Measurements from ENCODE around the gene VAT1L. TPM values are rescaled to one million over a fixed set of nuclear protein-coding genes. Genes with fewer than 3 reads are reported as not detected.

Gene VAT1L
- total and polyA plus RNA-seq, 2 donors (not counting 3 experiments of a cell fraction or from before 2014, with no cell fraction given), result 0.46 to 1.5 TPM

DNA sequence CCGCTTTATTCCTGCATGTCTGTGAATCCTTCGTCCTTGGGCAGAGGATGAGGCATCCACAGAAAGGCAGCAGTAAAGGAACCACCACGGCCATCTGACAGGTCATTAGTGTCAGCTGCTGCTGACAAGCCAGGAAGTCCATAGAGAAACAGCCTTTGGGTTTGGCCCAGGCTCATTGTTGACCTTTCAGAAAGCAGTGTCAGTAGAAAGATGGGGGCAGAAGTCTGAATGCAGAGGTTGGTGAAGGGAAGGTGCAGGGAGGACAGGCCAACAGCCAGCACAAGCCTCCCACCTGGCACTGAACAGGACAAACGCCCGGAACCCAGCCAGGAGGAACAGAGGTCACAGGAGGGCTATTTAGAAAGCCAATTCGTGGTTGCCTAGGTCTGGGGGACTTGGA is 105.8 kb downstream of the VAT1L start:
- POLR2A ChIA-PET, result no interaction called here
- H2AFZ ChIP-seq (ENCODE audit: low read depth, low read length), result no peak overlapping the region
- H3K36me3 ChIP-seq (ENCODE audit: control insufficient read depth in 2 of 2, extremely low read depth in 1 of 2, insufficient read depth in 2 of 2, low read length in 2 of 2), result no peaks in the 10 kb centered on the region
- dilution Hi-C loops (cut with MboI; ENCODE audit: extremely low pct_ligation_motif_present, low sequenced_read_pairs) (no loop called here), intact Hi-C loops (cut with micrococcal nuclease) (no loop called here)
- H3K9me3 ChIP-seq (replicated peaks; ENCODE audit: control insufficient read depth, insufficient read depth, low read length), result no peaks in the 10 kb centered on the region
- H3K27me3 ChIP-seq (ENCODE audit: control insufficient read depth in 2 of 2, insufficient read depth in 2 of 2, low read length in 2 of 2), result no peaks in the 10 kb centered on the region
- H4K20me1 ChIP-seq (replicated peaks; ENCODE audit: control insufficient read depth, extremely low read depth, insufficient read depth, low read length), result no peaks in the 10 kb centered on the region
- TF ChIP-seq, protein P1, sequence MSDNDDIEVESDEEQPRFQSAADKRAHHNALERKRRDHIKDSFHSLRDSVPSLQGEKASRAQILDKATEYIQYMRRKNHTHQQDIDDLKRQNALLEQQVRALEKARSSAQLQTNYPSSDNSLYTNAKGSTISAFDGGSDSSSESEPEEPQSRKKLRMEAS (IDR thresholded peaks at IDR 0.05; ENCODE audit: insufficient read depth, insufficient read length), result no peak
- TF ChIP-seq POLR2A (IDR thresholded peaks at IDR 0.05; ENCODE audit: low read depth, low read length) (no peak), MYC (IDR thresholded peaks at IDR 0.05; ENCODE audit: low read depth, low read length) (no peak), GATA2 (IDR thresholded peaks at IDR 0.05; ENCODE audit: insufficient read depth, insufficient read length, low read depth, low read length) (no peak)
- TF ChIP-seq, protein P2, sequence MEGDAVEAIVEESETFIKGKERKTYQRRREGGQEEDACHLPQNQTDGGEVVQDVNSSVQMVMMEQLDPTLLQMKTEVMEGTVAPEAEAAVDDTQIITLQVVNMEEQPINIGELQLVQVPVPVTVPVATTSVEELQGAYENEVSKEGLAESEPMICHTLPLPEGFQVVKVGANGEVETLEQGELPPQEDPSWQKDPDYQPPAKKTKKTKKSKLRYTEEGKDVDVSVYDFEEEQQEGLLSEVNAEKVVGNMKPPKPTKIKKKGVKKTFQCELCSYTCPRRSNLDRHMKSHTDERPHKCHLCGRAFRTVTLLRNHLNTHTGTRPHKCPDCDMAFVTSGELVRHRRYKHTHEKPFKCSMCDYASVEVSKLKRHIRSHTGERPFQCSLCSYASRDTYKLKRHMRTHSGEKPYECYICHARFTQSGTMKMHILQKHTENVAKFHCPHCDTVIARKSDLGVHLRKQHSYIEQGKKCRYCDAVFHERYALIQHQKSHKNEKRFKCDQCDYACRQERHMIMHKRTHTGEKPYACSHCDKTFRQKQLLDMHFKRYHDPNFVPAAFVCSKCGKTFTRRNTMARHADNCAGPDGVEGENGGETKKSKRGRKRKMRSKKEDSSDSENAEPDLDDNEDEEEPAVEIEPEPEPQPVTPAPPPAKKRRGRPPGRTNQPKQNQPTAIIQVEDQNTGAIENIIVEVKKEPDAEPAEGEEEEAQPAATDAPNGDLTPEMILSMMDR (IDR thresholded peaks at IDR 0.05; ENCODE audit: extremely low read depth in 1 of 2, insufficient read depth in 1 of 2, low read depth in 1 of 2, low read length in 2 of 2), result no peak
- BruUV-seq (replicated peaks), result no TSS peak
- H3K4me1 ChIP-seq (ENCODE audit: control insufficient read depth, extremely low read depth, insufficient read depth, low read length), result no peaks in the 10 kb centered on the region
- no peak overlapping the region for H3K4me2 ChIP-seq (ENCODE audit: insufficient read depth, low read length)
- H3K4me3 ChIP-seq (replicated peaks in 1 of 3; ENCODE audit: insufficient read depth in 1 of 3, low read depth in 1 of 3, low read length in 3 of 3), result no peak overlapping the region
- no peaks in the 10 kb centered on the region for H3K79me2 ChIP-seq (ENCODE audit: control insufficient read depth, insufficient read depth, low read length)
- H3K9me1 ChIP-seq (replicated peaks; ENCODE audit: control insufficient read depth, extremely low read depth, insufficient read depth, low read length), result no peaks in the 10 kb centered on the region
- no peak for DNase-seq (ENCODE audit: low read depth, low spot score)
- CTCF ChIA-PET, result no interaction called here
- H3K27ac ChIP-seq (ENCODE audit: insufficient read depth, low read depth, low read length), result no peak overlapping the region
- no peak for FAIRE-seq
- no peak overlapping the region for H3K9ac ChIP-seq (replicated peaks; ENCODE audit: extremely low read depth, insufficient read depth, low read length)

DNA sequence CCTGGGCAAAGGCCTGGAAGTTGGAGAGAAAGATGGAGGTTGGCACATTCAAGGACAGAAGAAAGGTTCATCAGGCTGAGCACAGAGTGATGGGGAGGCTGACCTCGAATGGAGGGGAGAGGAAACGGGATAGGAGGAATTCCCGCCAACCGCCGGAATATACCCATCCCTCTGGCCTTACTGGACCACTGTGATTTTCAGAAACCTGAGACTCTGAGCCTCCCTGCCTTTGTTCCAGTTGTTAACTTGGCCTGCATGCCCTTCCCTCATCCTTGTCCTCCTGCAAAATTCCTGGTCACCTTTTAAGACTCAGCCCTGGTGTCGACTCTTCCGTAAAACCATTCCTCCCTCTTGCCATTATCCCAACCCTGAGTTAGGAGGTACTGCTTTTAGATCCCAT is 107.6 kb downstream of the VAT1L start:
- no peaks in the 10 kb centered on the region for H3K27me3 ChIP-seq (ENCODE audit: control insufficient read depth in 2 of 2, insufficient read depth in 2 of 2, low read length in 2 of 2)
- TF ChIP-seq POLR2A (IDR thresholded peaks at IDR 0.05; ENCODE audit: low read depth, low read length) (no peak), MYC (IDR thresholded peaks at IDR 0.05; ENCODE audit: low read depth, low read length) (no peak), GATA2 (IDR thresholded peaks at IDR 0.05; ENCODE audit: insufficient read depth, insufficient read length, low read depth, low read length) (no peak), JUN (IDR thresholded peaks at IDR 0.05; ENCODE audit: borderline replicate concordance, insufficient read depth, insufficient read length, low read depth) (no peak), EZH2 (IDR thresholded peaks at IDR 0.05; ENCODE audit: borderline replicate concordance, low read depth, low read length, severe bottlenecking) (no peak), FOS (IDR thresholded peaks at IDR 0.05; ENCODE audit: borderline replicate concordance, insufficient read depth, low read length) (no peak), POLR2AphosphoS5 (IDR thresholded peaks at IDR 0.05; ENCODE audit: insufficient read depth, low read depth, low read length) (no peak)
- TF ChIP-seq, protein P1 (IDR thresholded peaks at IDR 0.05; ENCODE audit: insufficient read depth, insufficient read length), result no peak
- TF ChIP-seq, protein P2 (IDR thresholded peaks at IDR 0.05; ENCODE audit: extremely low read depth in 1 of 2, insufficient read depth in 1 of 2, low read depth in 1 of 2, low read length in 2 of 2), result no peak
- H3K27ac ChIP-seq (ENCODE audit: insufficient read depth, low read depth, low read length), result no peak overlapping the region
- no peaks in the 10 kb centered on the region for H3K9me1 ChIP-seq (replicated peaks; ENCODE audit: control insufficient read depth, extremely low read depth, insufficient read depth, low read length)
- DNase-seq (ENCODE audit: low read depth, low spot score) (no peak), FAIRE-seq (no peak)
- dilution Hi-C loops (cut with MboI; ENCODE audit: extremely low pct_ligation_motif_present, low sequenced_read_pairs), result no loop called here
- no peaks in the 10 kb centered on the region for H3K36me3 ChIP-seq (ENCODE audit: control insufficient read depth in 2 of 2, extremely low read depth in 1 of 2, insufficient read depth in 2 of 2, low read length in 2 of 2)
- ChIA-PET CTCF (interaction anchor here (1.0 kb wide), 1 partner anchor 51 kb away, joined by 3 read pairs; no protein-coding TSS in a partner anchor), POLR2A (no interaction called here)
- no peaks in the 10 kb centered on the region for H4K20me1 ChIP-seq (replicated peaks; ENCODE audit: control insufficient read depth, extremely low read depth, insufficient read depth, low read length)
- no peaks in the 10 kb centered on the region for H3K4me1 ChIP-seq (ENCODE audit: control insufficient read depth, extremely low read depth, insufficient read depth, low read length)
- H3K9ac ChIP-seq (replicated peaks; ENCODE audit: extremely low read depth, insufficient read depth, low read length), result no peak overlapping the region
- H3K4me2 ChIP-seq (ENCODE audit: insufficient read depth, low read length), result no peak overlapping the region
- no peak overlapping the region for H3K4me3 ChIP-seq (replicated peaks in 1 of 3; ENCODE audit: insufficient read depth in 1 of 3, low read depth in 1 of 3, low read length in 3 of 3)
- H2AFZ ChIP-seq (ENCODE audit: low read depth, low read length), result no peak overlapping the region
- BruUV-seq (replicated peaks), result no TSS peak
- no peaks in the 10 kb centered on the region for H3K9me3 ChIP-seq (replicated peaks; ENCODE audit: control insufficient read depth, insufficient read depth, low read length)
- H3K79me2 ChIP-seq (ENCODE audit: control insufficient read depth, insufficient read depth, low read length), result no peaks in the 10 kb centered on the region
- intact Hi-C loops (cut with micrococcal nuclease), result no loop called here
